ENCODE data around the gene CLIC2.
"Not testable (repeated sequence)": the region's sequence is repeated elsewhere in the genome, so short reads cannot be mapped to it uniquely, and the experiment has no call there.

Gene CLIC2

GRCh38 chrX:155334486-155335336 lies at the start of gene CLIC2:
TSS of gene CLIC2 (minus strand) at chrX:155334614. CDS start at chrX:155334427, 187 bp downstream.
- H3K4me3 ChIP-seq (ENCODE audit: low read depth, low read length) = no peak within 1 kb of the TSS

GRCh38 chrX:155382529-155382967 lies 48.1 kb upstream of the CLIC2 start:
- not testable (repeated sequence) for H3K4me3 ChIP-seq (ENCODE audit: low read depth, low read length)

GRCh38 chrX:155381843-155382528 lies 47.6 kb upstream of the CLIC2 start, which contains the start of gene F8A2:
TSS of gene F8A2 (plus strand) at chrX:155382095. CDS start at chrX:155382115, 20 bp downstream.
- not testable (repeated sequence) for H3K4me3 ChIP-seq (ENCODE audit: low read depth, low read length)

GRCh38 chrX:155379802-155380201 lies 45.4 kb upstream of the CLIC2 start:
- not testable (repeated sequence) for H3K4me3 ChIP-seq (ENCODE audit: low read depth, low read length)

- not testable (repeated sequence) for H3K4me3 ChIP-seq (ENCODE audit: low read depth, low read length)
These were observed 39.5 kb upstream of the CLIC2 start for GRCh38 chrX:155373777-155374458.

- not testable (repeated sequence) for H3K4me3 ChIP-seq (ENCODE audit: low read depth, low read length)
These were observed 29.3 kb upstream of the CLIC2 start for GRCh38 chrX:155363712-155364111.

GRCh38 chrX:155349448-155349847 lies 15.0 kb upstream of the CLIC2 start:
- not testable (repeated sequence) for H3K4me3 ChIP-seq (ENCODE audit: low read depth, low read length)

GRCh38 chrX:155345689-155346088 lies 11.3 kb upstream of the CLIC2 start:
- not testable (repeated sequence) for H3K4me3 ChIP-seq (ENCODE audit: low read depth, low read length)

GRCh38 chrX:155335337-155335712 lies 911 bp upstream of the CLIC2 start:
- H3K4me3 ChIP-seq (ENCODE audit: low read depth, low read length) = not testable (repeated sequence)

GRCh38 chrX:155333544-155334100 lies 792 bp downstream of the CLIC2 start:
- no peak overlapping the region for H3K4me3 ChIP-seq (ENCODE audit: low read depth, low read length)

- H3K4me3 ChIP-seq (ENCODE audit: low read depth, low read length) = no peak overlapping the region
These were observed 3.4 kb downstream of the CLIC2 start for GRCh38 chrX:155330992-155331391.

- H3K4me3 ChIP-seq (ENCODE audit: low read depth, low read length) = no peak overlapping the region
These were observed 5.1 kb downstream of the CLIC2 start for GRCh38 chrX:155329293-155329692.

- no peak overlapping the region for H3K4me3 ChIP-seq (ENCODE audit: low read depth, low read length)
These were observed 7.8 kb downstream of the CLIC2 start for GRCh38 chrX:155326610-155327009.

GRCh38 chrX:155314260-155314659 lies 20.2 kb downstream of the CLIC2 start:
- H3K4me3 ChIP-seq (ENCODE audit: low read depth, low read length) = no peak overlapping the region

GRCh38 chrX:155313766-155314165 lies 20.6 kb downstream of the CLIC2 start:
- no peak overlapping the region for H3K4me3 ChIP-seq (ENCODE audit: low read depth, low read length)

- H3K4me3 ChIP-seq (ENCODE audit: low read depth, low read length) = no peak overlapping the region
These were observed 40.6 kb downstream of the CLIC2 start for GRCh38 chrX:155293771-155294170.

GRCh38 chrX:155279873-155280272 lies 54.5 kb downstream of the CLIC2 start:
- no peak overlapping the region for H3K4me3 ChIP-seq (ENCODE audit: low read depth, low read length)

GRCh38 chrX:155270969-155271368 lies 63.4 kb downstream of the CLIC2 start:
- no peak overlapping the region for H3K4me3 ChIP-seq (ENCODE audit: low read depth, low read length)

GRCh38 chrX:155267995-155268394 lies 66.4 kb downstream of the CLIC2 start:
- not testable (repeated sequence) for H3K4me3 ChIP-seq (ENCODE audit: low read depth, low read length)

GRCh38 chrX:155266439-155266838 lies 68.0 kb downstream of the CLIC2 start:
- no peak overlapping the region for H3K4me3 ChIP-seq (ENCODE audit: low read depth, low read length)
